Measurements from ENCODE around the gene COL5A1.

COL5A1 gene

DNA sequence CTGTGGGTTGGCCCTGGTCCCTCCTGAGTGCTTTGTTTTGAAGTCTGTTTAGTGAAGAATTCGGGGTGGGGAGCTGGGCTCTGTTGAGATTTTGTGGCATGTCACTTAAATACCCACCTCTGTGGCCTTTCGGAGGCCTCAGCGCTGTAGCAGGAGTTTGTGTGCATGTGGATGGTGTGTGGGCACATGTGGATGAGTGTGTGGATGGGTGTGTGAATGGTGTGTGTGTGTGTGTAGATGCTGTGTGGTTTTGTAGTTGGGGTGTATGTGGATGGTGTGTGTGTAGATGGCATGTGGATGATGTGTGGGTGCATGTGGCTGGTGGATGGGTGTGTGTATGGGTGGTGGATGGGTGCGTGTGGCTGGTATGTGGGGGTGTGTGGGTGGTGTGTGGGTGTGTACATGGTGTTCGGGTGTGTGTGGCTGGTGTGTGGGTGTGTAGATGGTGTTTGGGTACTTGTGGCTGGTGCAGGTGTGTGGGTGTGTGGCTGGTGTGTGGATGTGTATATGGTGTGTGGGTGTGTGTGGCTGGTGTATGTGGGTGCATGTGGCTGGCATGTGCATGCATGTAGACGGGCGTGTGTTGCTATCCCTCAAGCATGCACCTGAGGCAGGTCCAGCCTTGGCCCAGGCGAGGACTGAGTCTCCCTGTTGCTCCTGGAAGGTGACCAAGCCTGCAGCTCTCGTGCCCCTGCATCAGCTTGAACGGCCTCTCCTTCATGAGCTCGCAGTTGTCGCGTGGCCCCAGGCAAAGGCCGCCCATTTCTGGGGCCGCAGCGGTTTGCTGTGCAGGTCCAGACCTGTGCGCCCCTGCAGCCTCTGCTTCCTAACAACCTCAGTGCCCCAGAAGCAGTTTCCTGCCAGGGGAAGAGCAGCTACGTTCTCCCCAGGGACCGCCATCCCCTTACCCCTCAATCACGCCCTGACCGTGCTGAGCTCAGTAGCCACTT lies 185.0 kb downstream of the COL5A1 start:
- no peak for DNase-seq

DNA sequence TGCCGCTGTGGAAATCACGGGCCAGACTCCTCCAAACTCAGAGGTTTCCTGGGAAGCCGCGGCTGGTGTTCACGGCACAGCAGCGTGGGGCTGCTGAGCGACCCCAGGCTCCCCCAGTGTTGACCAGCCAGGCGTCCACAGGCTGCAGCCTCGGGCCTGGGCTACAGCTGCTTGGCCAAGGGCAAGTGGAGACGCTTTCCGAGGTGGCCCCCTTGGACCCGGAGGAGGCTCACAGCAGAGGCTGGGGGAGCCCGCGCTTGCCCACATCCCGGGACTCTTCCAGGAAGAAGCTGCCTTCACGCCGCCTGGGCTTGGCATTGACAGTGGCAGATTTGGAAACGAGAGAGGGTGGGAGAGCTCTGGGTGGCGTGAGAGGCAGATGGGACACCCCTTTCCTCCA lies 186.0 kb downstream of the COL5A1 start:
- DNase-seq: no peak

DNA sequence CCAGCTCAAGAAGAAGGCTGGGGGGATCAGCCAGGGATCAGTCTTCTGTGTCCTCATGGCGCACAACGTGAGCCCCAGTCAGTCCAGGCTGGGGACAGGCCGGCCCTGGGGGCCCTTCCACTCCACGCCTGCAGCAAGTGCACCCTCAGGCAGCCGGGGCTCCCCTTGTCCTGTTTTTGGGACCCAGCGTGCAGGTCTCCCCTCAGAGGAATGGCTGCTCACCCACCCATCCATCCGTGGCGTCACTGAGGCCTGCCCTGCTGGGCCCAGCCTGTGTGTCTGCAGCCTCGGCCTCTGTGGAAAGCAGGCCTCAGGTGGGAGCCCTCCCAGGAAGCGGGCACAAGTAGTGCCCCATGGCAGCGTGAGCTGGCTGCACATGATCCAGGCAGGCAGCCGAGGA lies 186.4 kb downstream of the COL5A1 start:
- DNase-seq: no peak

DNA sequence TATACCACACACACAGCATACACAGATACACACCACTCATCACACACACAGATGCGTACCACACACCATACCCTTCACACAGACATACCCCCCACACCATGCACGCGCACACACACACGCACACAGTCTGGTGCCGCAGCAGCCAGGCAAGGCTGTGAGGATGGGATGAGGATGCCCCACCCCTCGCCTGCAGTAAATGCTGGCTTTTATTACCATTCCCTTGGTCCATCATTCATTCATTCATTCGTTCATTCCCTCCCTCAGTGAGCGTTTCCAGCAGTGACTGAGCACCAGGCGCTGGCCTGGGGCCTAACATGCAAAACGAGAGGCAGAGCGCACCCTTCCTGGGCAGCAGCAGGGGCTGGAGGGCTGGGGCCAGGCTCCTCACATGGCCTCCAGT lies 187.3 kb downstream of the COL5A1 start:
- no peak for DNase-seq

DNA sequence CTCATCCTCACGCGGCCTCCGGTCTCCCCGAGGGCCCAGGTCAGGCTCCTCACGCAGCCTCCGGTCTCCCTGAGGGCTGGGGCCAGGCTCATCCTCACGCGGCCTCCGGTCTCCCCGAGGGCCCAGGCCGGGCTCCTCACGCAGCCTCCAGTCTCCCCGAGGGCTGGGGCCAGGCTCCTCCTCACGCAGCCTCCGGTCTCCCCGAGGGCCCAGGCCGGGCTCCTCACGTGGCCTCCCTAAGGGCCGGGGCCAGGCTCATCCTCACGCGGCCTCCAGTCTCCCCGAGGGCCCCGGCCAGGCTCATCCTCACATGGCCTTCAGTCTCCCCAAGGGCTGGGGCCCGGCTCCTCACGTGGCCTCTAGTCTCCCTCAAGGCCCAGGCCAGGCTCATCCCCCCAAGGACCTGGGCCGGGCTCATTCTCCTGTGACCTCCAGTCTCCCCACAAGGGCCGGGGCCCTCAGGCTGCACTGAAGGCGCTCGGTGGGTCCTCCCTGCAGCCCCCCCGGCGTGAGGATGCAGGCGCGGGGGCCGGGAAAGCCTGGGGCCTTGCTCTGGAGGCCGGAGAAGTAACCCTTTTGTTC lies 187.8 kb downstream of the COL5A1 start:
- DNase-seq: no peak

DNA sequence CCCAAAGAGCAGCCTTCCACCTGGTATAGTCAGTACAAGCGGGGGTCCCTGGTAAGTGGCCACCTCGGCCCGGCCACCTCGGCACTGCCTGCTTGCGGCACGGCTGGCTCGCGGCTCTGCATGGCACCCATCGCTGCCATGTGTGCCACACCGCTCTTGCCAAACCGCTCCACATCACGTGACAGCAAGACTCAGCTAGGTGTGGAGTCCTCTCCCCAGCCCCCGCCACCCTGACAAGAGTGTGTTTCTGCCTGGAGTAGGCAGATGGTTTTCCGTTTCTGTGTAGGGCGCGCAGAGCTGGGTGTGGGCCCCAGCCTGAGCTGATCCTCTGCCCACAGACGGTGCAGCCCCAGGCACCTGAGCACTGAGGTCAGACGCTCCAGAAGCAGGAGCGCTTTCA lies 188.5 kb downstream of the COL5A1 start:
- DNase-seq: no peak

DNA sequence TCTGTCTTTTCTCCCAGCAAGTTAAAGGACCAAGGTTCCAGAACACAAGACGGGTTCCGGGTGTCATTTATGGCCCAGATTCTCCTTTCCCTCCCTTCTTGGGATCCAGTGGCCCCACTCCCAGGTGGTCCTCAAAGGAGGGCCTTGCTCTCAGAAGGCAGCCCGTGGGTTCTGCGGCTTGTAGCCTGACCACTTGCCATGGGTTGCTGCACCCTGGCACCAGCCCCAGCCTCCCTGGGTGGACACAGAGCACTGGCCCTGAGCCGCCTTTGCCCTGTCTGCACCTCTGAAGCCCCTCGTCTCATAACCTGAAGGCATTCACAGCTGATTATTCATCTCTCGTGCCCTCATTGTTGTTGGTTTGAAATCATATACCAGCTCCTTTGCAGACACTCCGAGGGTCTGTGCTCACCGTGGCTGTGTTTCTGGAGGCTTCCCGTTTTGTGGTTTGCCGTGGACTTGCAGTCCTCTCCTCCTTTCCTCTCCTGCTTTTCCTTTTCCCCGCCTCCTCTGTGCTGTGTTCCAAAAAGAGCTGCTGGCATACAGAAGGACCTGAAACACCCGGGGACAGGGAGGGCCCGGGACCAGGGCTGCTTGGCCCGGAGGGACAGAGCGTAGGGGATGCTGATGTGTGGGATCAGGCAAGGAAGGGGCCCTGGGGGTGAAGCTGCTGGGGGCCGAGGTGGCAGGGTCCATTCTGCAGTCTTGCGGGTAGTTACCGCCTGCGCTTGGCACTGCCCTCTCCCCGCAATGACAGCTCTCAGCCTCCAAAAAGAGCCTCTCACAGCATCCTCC lies 189.5 kb downstream of the COL5A1 start:
- DNase-seq: no peak

DNA sequence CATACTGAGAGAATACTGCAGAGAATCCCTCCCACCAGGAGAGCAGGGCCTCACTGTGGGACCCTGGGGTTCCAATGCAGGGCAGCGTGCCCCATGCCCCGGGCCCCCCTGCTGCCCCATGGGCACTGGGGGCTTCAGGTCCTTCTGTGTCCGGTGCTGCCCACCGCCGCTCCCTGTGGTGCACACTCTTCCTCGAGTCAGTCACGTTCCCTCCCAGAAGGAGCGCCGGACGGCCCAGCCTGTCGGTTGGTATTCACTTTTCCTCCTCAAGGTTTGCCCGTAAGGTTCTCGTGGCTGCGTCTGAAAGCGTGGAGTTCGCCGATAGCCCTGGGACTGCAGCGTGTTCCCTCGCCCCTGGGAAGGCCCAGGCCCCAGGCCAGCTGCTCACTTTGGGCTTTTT lies 190.9 kb downstream of the COL5A1 start:
- no peak for DNase-seq

DNA sequence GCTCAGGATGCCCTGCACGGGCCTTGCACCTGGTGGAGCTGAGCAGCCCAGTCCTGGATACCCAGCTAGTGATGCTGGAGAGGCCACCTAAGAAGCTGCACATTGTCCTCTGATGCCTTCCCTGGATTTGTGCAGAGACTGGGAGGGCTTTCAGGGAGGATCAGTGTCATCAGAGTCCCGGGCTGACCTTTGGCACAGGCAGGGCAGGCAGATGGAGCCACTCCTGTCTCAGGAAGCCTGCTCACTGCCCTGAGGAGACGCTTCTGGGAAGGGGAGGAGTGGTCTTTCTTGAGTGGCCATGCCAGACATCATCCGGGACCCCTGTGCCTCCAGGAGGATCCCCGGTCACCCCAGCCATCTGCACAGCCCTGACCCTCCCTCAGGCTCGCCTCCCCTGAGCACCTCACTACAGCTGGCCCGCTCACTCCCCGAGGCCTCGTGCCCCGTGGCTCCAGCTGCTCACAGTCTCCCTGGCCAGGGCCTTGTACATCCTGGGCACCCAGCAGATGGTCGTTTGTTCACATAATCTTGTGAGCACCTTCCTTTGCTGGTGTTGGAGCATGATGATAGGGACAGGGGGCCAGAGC lies 191.8 kb downstream of the COL5A1 start:
- DNase-seq: no peak

DNA sequence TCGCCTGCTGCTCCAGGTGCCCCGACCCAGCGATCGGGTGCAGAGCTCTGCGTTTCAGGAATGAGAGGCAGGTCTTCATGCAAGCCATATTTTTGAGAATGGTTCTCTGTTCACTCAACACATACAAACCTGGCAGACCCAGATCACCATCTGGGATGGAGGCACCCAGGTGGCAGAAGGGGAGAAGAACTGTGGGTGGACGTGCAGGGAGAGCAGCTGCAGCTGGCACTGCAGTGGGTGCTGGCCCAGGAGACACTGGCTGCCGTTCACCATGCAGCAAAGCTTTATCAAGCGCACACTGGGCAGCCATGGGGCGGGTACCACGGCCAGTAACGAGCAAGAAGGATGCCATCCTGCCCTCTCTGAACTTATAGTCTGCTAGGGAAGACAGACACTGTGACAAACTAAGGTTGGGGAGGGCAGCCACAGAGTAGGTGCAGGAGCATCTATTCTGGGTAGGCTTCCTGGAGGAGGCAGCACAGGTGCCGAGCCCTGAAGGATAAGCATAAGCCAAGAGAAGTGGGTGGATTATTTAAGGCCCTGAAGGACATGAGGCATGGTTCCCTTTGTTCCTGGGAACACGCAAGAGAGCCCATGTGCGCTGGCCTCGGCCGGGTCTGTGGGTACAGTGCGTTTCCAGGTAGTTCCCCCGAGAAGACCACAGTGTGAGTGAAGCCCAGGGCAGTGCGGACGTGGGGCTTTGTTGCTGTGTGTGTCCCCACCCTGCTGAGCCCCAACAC lies 192.8 kb downstream of the COL5A1 start:
- no peak for DNase-seq

DNA sequence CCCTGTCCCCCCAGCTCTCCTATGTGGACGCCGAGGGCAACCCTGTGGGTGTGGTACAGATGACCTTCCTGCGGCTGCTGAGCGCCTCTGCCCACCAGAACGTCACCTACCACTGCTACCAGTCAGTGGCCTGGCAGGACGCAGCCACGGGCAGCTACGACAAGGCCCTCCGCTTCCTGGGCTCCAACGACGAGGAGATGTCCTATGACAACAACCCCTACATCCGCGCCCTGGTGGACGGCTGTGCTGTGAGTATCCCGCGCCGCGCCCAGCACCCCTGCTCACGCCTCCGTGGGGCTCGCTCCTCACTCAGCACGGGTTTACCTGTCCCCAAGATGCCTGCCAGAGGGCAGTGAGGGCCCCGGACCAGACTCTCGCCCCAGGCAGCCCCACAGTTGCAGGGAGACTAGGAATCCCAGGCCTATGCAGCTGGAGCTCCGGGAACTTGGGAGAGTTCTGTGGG lies 193.4 kb downstream of the COL5A1 start:
- DNase-seq: no peak

DNA sequence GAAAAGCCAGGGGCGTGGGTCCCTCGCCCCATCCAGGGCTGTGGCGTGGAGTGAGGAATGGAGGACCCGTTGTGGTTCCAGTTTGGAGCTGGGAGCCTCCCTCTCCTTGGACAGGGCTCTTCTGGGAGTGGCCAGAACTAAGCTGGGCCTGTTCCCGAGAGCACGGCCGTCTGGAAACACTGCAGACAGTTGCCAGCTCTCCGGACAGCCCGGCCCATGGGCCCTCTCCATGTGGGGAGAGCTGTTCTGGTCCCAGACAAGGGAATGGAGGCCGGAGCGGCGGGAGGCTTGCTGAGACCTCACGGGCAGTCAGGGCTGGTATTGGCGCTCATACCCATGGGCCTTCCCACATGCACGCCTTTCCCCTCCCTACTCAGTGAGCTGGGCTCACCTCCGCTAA lies 193.8 kb downstream of the COL5A1 start:
- no peak for DNase-seq

DNA sequence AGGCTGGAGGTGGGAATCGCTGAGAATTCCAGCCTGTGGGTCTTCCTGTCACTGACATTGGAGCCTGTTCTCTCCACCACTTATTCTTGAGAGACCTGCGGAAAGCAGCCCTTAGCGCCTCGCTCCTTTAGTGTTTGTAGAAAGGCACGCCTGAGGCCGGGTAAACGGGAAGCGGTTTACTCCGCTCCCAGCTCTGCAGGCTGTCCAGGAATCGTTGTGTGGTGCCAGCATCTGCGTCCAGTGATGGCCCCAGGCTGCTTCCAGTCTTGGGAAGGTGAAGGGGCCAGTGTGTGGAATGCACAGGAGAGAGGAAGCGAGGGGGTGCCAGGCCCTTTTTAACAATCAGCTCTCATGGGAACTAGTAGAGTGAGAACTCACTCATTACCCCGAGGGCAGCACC lies 194.4 kb downstream of the COL5A1 start:
- DNase-seq: no peak

DNA sequence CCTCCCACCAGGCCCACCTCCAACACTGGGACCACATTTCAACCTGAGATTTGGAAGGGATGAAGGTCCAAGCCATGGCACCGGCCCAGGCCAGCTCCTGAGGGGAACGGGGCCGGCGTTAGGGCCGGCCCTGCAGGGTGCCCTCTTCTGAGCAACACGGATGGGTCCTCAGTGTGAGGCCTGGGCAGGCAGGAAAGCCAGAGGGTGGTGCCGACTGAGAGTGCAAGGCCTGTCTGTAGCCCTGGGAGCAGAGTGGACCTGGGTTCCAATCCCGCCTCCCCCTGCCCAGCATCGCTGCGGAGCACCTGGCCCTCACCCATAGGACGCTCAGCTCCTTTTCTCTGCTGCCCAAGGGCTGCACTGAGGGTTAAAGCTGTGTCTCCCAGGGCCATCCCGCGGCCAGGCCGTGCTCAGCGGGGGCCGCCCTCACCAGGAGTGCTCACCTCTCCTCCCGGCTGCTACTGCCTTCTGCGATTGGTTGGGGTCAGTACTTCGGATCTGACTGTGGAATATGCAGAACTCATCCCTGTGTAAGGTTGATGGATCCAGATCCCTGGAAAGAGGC lies 194.9 kb downstream of the COL5A1 start:
- DNase-seq: no peak

DNA sequence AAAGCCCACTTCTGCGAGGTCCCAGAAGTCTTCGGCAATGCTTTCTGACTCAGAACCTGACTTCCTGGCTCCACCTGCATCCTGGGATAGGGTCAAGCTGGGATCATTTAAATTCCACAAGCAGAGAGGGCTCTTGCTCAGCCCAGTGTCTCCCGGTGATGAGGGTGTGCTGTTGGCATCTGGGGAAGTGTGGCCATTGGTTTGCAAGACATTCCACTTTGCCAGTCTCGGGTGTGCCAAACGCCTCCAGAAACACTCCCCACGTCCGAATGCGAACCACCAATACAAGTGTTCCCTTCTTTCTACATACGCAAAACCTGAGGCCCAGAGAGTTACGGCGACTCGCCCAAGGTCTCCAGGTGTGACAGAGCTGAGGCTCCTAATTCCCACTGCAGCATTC lies 195.9 kb downstream of the COL5A1 start:
- DNase-seq: no peak

DNA sequence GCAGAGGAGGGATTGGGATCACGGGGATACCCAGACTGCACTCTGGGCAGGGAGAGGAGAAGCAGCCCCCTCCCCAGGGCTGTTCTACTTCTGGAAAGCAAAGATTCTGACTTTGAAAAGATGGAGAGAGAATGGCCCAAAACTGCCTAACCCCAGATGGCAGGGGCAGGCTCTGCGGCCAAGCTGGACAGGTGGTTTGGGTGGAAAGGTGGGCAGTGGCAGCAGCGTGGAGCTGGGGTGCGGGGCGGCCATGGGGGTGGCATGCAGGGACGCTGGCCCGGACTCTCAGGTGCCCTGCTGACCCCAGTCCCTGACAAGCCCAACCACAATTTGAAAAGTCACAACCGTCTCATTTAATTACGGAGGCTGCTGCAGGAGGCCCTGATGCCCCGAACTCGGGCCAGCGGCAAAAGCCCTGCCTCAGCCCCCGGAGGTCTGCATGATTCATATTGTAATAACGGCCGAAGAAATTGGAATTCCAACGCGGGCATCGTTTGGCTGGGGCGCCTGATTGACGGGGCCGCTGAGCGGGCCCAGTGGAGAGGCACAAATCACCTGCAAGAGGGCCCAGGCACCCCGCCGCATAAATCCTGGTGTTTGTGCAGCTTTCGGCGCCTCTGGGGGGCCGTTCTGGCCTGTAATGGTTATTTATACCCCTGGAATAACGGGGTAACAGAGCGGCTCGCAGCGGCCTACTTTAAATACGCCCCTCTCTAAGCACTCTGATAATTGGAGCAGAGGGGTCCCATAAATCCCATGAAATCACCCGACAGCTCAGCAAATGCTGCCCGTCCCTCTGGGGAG lies 197.2 kb downstream of the COL5A1 start:
- no peak for DNase-seq

DNA sequence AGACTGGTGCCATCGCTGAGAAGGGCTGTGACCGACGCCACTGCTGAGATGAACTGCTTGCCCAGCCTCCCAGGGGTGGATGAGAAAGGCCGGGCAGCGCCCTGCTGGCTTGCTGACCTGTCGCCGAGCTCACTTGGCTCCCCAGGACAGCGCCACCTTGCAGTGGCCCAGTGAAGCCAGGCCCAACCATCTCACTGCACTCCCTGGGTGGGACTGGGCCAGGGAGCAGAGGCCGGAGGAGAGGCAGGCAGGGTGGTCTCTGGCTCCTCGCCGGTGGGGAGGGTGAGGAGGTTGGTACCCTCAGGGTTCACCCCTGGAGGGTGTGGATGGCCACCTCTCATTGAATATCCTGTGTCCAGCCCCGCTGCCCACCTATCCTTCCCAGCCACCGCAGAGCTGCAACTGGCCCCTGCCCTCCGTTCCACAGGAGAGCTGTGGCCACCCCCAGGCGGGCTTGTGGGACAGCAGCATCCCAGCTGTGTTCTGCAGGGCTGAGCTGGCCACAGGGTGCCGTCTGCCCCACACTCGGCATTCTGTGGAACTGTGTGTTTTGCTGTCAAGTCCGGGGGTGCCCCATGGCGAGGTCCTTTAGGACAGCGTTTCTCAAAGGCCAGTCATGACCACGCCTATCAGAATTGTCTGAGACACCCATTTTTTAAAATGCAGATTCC lies 198.0 kb downstream of the COL5A1 start:
- DNase-seq: no peak

DNA sequence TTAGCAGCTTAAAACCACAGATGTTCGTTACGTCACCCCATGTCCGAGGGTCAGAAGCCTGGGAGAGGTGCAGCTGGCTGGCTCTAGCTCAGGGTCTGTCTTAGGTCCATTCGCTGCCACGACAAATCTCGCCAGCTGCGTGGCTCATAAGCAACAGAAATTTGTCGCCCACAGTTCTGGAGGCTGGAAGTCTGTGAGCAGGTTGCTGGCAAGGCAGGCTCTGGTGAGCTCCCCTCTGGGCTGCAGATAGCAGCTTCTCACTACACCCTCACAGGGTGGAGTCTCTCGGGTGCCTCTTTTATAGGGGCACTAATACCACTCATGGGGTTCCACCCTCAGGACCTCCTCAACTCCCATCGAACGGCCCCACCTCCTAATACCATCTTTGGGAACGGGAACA lies 198.9 kb downstream of the COL5A1 start:
- DNase-seq: no peak

DNA sequence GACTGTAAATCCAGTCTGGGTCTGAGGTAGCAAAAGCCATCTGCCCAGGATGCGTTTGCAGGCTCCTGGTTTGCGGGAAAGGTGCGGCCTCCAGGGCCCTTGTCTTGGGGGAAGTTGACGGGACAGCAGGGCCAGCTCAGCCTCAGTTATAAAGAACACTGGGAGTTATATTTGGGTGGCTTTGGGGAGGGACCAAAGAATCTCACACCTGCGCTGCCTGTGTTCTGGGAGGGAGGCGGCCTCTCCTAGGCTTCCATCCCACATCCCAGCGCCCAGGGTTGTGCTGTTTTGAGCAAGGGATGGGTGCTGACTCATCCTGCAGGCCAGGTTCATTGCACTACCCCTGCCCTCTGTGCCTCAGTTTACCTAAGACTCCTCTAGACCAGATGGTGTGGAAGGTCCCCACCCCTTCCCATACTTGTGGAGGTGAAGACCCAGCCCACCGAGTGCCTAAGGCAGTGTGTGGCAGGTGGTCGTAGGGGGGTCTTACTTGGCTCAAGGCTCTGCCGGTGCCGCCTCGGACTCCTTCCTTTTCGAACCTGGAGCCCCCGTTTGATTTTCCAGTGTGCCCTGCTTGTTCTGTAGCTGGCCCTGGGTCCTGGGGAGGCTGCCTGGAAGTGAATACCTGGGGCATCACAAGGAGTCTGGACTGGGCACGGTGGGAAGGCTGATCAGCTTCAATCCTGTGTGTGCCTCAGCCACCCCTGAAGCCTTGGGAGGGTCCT lies 199.7 kb downstream of the COL5A1 start:
- no peak for DNase-seq

DNA sequence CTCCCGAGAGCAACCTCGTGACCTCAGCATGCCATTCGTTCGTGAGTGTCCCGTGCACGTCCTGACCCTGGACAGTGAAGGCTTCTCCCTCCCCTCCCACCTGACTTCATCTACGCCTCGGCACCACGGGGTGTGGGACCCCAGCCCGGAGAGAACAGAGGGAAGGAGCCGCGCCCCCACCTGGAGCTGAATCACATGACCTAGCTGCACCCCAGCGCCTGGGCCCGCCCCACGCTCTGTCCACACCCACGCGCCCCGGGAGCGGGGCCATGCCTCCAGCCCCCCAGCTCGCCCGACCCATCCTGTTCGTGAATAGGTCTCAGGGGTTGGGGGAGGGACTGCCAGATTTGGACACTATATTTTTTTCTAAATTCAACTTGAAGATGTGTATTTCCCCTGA lies 200.7 kb downstream of the COL5A1 start:
- DNase-seq: no peak

Data from NCI-H1417 treated with DMSO at 0.1 percent for 48 hours (cell line).